Measurements from ENCODE around the gene RIBC1.

DNA sequence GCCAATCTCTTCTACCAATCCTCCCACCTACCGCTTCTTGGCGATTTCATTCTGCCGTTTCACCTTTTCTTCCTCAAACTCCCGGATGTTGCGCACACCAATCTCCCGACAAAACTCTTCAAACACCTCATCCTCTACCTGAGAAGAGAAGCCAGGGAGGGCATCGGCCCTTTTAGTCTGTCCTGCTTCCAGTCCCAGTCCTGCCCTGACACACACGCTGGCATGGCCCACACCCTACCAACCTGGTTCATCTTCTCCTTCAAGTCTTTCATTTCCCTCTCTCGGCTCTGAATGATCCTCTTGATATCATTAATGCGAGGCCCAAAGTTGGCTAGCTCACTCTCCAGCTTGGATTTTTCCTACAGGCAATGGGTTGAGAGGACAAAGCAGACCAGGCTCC is 19.1 kb upstream of the RIBC1 start:
- TF ChIP-seq, protein P1, sequence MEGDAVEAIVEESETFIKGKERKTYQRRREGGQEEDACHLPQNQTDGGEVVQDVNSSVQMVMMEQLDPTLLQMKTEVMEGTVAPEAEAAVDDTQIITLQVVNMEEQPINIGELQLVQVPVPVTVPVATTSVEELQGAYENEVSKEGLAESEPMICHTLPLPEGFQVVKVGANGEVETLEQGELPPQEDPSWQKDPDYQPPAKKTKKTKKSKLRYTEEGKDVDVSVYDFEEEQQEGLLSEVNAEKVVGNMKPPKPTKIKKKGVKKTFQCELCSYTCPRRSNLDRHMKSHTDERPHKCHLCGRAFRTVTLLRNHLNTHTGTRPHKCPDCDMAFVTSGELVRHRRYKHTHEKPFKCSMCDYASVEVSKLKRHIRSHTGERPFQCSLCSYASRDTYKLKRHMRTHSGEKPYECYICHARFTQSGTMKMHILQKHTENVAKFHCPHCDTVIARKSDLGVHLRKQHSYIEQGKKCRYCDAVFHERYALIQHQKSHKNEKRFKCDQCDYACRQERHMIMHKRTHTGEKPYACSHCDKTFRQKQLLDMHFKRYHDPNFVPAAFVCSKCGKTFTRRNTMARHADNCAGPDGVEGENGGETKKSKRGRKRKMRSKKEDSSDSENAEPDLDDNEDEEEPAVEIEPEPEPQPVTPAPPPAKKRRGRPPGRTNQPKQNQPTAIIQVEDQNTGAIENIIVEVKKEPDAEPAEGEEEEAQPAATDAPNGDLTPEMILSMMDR (IDR thresholded peaks at IDR 0.05 in 8 of 11, conservative IDR thresholded peaks at IDR 0.05 in 3 of 11): no peak
- TF ChIP-seq POLR2A (IDR thresholded peaks at IDR 0.05): no peak
